Left forelimb (tissue), 1 donor: Measurements from ENCODE around the gene TMEM31.
"Not testable (repeated sequence)": the region's sequence is repeated elsewhere in the genome, so short reads cannot be mapped to it uniquely, and the experiment has no call there.

Experiments
- DNase-seq: peaks from one replicate; pipeline ENCODE4 v3.0.0-alpha.2; 2018; ENCODE audit warnings: low spot score

The TMEM31 gene

GRCh38 chrX:103726477-103726876 lies 15.8 kb downstream of the TMEM31 start:
- no peak for DNase-seq

- no peak for DNase-seq
Measured at GRCh38 chrX:103727115-103727514, 16.4 kb downstream of the TMEM31 start.

GRCh38 chrX:103729015-103729414 lies 18.3 kb downstream of the TMEM31 start:
- DNase-seq: no peak

GRCh38 chrX:103730147-103730795 lies 19.6 kb downstream of the TMEM31 start:
- no peak for DNase-seq

GRCh38 chrX:103730796-103731493 lies 20.2 kb downstream of the TMEM31 start:
- DNase-seq: peak; percentile 64

- DNase-seq: no peak
Measured at GRCh38 chrX:103733017-103733416, 22.3 kb downstream of the TMEM31 start.

GRCh38 chrX:103734125-103734760 lies 23.5 kb downstream of the TMEM31 start:
- no peak for DNase-seq

GRCh38 chrX:103737696-103738095 lies 27.0 kb downstream of the TMEM31 start:
- DNase-seq: no peak

GRCh38 chrX:103739421-103739820 lies 28.7 kb downstream of the TMEM31 start:
- no peak for DNase-seq

GRCh38 chrX:103741879-103742278 lies 31.2 kb downstream of the TMEM31 start:
- no peak for DNase-seq

- no peak for DNase-seq
Measured at GRCh38 chrX:103742339-103742738, 31.6 kb downstream of the TMEM31 start.

GRCh38 chrX:103747163-103747562 lies 36.5 kb downstream of the TMEM31 start:
- no peak for DNase-seq

- no peak for DNase-seq
Measured at GRCh38 chrX:103754401-103754800, 43.7 kb downstream of the TMEM31 start.

GRCh38 chrX:103756736-103757135 lies 46.0 kb downstream of the TMEM31 start:
- no peak for DNase-seq

- DNase-seq: no peak
Measured at GRCh38 chrX:103758555-103758954, 47.8 kb downstream of the TMEM31 start.

- not testable (repeated sequence) for DNase-seq
Measured at GRCh38 chrX:103763541-103763940, 52.8 kb downstream of the TMEM31 start.
